H1 (cell line): ENCODE results near the gene CA10. TPM values are rescaled to one million over a fixed set of nuclear protein-coding genes. Genes with fewer than 3 reads are reported as not detected.

ENCODE experiments used
- ASH2L ChIP-seq: fragments of 200-600, 300-600 bp; sonication (generic); IDR thresholded peaks from one replicate; pipeline ENCODE4 v1.7.1; 2017; ENCODE audit warnings: low read length
- CBX5 ChIP-seq: fragments of 300-800, 300-1000 bp; sonication (generic); IDR thresholded peaks from 2 replicates; pipeline ENCODE4 v1.7.1; 2016; ENCODE audit warnings: antibody characterized with exemption, low read length, low read depth
- CBX8 ChIP-seq: fragments of 300-800, 300-1000 bp; sonication (generic); IDR thresholded peaks from 2 replicates; pipeline ENCODE4 v1.7.1; 2016; ENCODE audit warnings: low read depth, low read length, borderline replicate concordance
- CHD1 ChIP-seq: IDR thresholded peaks from 2 replicates; pipeline ENCODE4 v1.6.1; 2012; ENCODE audit warnings: low read depth, low read length, improper control_type of control experiment
- CTCF ChIP-seq, 3 experiments: IDR thresholded peaks; 1 replicate in 2 of 3; 2 replicates in 1 of 3; pipeline versions ENCODE4 v1.5.1 to v1.6.1; 2011; ENCODE audit warnings: low read length in 3 of 3, mild to moderate bottlenecking in 3 of 3, inconsistent platforms in 2 of 3, low read depth in 1 of 3, moderate library complexity in 1 of 3; ENCODE audit not compliant: insufficient read depth in 1 of 3; ENCODE audit errors: control extremely low read depth in 1 of 3
- MAFK ChIP-seq: IDR thresholded peaks from 2 replicates; pipeline ENCODE4 v1.6.1; 2012; ENCODE audit warnings: low read depth, mild to moderate bottlenecking, improper control_type of control experiment, low read length
- polyA plus RNA-seq, 7 experiments: library from polyadenylated mRNA; depleted of rRNA in 3 of 7; stranded (reverse) in 5 of 7; unstranded in 2 of 7; fragments of >200 nt in 5 of 7; fragments of 200-250 nt in 2 of 7; gene quantifications; 1 replicate in 5 of 7; 2 replicates in 1 of 7; 4 replicates in 1 of 7; pipeline versions ENCODE4 v1.2.1 to v1.2.3, GENCODE V29; 2011 to 2013; ENCODE audit warnings: missing spikeins in 2 of 7, mixed read lengths in 2 of 7
- total RNA-seq: library from RNA; stranded (reverse); fragmentation: NEBNext Ultra II Directional; extraction: Animal tissue kit (Norgen Biotek cat#: 25700); gene quantifications from 2 replicates; pipeline ENCODE4 v1.2.1, GENCODE V29; 2021
- TF ChIP-seq, protein P1 (sequence below): fragments of 300-600 bp; sonication (generic); IDR thresholded peaks from 2 replicates; pipeline ENCODE4 v1.7.1; 2012; ENCODE audit warnings: low read length, moderate library complexity, mild to moderate bottlenecking, inconsistent platforms; ENCODE audit not compliant: insufficient replicate concordance

CA10 gene
- total and polyA plus RNA-seq, 2 of the 8 experiments (the other 6 are each of a cell fraction or from before 2014, with no cell fraction given) = 0.60 to 0.63 TPM

DNA sequence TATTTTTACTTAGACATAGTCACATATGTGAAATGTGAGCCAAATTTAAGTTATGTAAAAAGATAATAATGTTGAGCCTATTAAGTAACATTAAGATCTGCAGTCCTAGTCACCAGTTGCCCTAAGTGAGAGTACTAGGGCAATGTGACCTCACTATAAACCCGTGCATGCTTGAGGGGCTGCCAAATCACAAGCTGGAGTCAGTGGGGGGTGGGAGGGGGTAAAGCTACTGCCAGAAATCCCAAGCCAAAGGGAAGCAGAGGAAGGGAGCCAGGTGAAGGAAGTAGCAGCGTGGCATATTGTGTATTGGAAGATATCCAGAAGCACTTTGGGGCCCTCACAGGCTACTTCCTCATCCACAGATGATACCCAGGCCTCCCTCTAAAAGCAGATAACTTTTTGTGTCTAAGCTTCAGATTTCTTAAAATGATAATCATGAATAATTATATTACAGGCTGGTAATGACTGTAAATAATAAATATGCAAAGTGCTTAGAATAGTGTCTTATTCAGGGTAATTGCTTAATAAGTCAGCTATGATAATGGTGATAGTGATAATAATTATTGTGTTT lies 134.1 kb downstream of the CA10 start (continued):
- TF ChIP-seq CTCF (IDR thresholded peaks at IDR 0.05; ENCODE audit: control extremely low read depth in 1 of 3, insufficient read depth in 1 of 3, low read depth in 1 of 3, low read length in 3 of 3) (no peak), MAFK (no peak), CHD1 (no peak), CBX8 (no peak), ASH2L (no peak), CBX5 (no peak)
- TF ChIP-seq, protein P1, sequence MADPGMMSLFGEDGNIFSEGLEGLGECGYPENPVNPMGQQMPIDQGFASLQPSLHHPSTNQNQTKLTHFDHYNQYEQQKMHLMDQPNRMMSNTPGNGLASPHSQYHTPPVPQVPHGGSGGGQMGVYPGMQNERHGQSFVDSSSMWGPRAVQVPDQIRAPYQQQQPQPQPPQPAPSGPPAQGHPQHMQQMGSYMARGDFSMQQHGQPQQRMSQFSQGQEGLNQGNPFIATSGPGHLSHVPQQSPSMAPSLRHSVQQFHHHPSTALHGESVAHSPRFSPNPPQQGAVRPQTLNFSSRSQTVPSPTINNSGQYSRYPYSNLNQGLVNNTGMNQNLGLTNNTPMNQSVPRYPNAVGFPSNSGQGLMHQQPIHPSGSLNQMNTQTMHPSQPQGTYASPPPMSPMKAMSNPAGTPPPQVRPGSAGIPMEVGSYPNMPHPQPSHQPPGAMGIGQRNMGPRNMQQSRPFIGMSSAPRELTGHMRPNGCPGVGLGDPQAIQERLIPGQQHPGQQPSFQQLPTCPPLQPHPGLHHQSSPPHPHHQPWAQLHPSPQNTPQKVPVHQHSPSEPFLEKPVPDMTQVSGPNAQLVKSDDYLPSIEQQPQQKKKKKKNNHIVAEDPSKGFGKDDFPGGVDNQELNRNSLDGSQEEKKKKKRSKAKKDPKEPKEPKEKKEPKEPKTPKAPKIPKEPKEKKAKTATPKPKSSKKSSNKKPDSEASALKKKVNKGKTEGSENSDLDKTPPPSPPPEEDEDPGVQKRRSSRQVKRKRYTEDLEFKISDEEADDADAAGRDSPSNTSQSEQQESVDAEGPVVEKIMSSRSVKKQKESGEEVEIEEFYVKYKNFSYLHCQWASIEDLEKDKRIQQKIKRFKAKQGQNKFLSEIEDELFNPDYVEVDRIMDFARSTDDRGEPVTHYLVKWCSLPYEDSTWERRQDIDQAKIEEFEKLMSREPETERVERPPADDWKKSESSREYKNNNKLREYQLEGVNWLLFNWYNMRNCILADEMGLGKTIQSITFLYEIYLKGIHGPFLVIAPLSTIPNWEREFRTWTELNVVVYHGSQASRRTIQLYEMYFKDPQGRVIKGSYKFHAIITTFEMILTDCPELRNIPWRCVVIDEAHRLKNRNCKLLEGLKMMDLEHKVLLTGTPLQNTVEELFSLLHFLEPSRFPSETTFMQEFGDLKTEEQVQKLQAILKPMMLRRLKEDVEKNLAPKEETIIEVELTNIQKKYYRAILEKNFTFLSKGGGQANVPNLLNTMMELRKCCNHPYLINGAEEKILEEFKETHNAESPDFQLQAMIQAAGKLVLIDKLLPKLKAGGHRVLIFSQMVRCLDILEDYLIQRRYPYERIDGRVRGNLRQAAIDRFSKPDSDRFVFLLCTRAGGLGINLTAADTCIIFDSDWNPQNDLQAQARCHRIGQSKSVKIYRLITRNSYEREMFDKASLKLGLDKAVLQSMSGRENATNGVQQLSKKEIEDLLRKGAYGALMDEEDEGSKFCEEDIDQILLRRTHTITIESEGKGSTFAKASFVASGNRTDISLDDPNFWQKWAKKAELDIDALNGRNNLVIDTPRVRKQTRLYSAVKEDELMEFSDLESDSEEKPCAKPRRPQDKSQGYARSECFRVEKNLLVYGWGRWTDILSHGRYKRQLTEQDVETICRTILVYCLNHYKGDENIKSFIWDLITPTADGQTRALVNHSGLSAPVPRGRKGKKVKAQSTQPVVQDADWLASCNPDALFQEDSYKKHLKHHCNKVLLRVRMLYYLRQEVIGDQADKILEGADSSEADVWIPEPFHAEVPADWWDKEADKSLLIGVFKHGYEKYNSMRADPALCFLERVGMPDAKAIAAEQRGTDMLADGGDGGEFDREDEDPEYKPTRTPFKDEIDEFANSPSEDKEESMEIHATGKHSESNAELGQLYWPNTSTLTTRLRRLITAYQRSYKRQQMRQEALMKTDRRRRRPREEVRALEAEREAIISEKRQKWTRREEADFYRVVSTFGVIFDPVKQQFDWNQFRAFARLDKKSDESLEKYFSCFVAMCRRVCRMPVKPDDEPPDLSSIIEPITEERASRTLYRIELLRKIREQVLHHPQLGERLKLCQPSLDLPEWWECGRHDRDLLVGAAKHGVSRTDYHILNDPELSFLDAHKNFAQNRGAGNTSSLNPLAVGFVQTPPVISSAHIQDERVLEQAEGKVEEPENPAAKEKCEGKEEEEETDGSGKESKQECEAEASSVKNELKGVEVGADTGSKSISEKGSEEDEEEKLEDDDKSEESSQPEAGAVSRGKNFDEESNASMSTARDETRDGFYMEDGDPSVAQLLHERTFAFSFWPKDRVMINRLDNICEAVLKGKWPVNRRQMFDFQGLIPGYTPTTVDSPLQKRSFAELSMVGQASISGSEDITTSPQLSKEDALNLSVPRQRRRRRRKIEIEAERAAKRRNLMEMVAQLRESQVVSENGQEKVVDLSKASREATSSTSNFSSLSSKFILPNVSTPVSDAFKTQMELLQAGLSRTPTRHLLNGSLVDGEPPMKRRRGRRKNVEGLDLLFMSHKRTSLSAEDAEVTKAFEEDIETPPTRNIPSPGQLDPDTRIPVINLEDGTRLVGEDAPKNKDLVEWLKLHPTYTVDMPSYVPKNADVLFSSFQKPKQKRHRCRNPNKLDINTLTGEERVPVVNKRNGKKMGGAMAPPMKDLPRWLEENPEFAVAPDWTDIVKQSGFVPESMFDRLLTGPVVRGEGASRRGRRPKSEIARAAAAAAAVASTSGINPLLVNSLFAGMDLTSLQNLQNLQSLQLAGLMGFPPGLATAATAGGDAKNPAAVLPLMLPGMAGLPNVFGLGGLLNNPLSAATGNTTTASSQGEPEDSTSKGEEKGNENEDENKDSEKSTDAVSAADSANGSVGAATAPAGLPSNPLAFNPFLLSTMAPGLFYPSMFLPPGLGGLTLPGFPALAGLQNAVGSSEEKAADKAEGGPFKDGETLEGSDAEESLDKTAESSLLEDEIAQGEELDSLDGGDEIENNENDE = no peak
- TF ChIP-seq, all 59 proteins: peak for 0
